Esophagus squamous epithelium (tissue), 4 donors: ENCODE data around the gene S100A1.

Source experiments
- POLR2A ChIP-seq, 4 donors: fragments of 450-650 bp; IDR thresholded peaks; one replicate each; pipeline ENCODE4 v1.6.1; 2017; ENCODE audit warnings: antibody characterized with exemption in 4 of 4, mild to moderate bottlenecking in 4 of 4, moderate library complexity in 3 of 4
- TF ChIP-seq, protein P1 (sequence below), 6 experiments: fragments of 450-650 bp in 4 of 6; fragments of 200-600 bp in 2 of 6; sonication (generic) in 2 of 6; IDR thresholded peaks; one replicate each; pipeline ENCODE4 v1.5.1; 2016 to 2019; ENCODE audit warnings: antibody characterized with exemption in 6 of 6, mild to moderate bottlenecking in 4 of 6, moderate library complexity in 4 of 6

- TF ChIP-seq, protein P1, sequence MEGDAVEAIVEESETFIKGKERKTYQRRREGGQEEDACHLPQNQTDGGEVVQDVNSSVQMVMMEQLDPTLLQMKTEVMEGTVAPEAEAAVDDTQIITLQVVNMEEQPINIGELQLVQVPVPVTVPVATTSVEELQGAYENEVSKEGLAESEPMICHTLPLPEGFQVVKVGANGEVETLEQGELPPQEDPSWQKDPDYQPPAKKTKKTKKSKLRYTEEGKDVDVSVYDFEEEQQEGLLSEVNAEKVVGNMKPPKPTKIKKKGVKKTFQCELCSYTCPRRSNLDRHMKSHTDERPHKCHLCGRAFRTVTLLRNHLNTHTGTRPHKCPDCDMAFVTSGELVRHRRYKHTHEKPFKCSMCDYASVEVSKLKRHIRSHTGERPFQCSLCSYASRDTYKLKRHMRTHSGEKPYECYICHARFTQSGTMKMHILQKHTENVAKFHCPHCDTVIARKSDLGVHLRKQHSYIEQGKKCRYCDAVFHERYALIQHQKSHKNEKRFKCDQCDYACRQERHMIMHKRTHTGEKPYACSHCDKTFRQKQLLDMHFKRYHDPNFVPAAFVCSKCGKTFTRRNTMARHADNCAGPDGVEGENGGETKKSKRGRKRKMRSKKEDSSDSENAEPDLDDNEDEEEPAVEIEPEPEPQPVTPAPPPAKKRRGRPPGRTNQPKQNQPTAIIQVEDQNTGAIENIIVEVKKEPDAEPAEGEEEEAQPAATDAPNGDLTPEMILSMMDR (IDR thresholded peaks at IDR 0.05) = no peak
- TF ChIP-seq POLR2A (IDR thresholded peaks at IDR 0.05) = no peak
These were observed 21.6 kb downstream of the S100A1 start for GRCh38 chr1:153649863-153650235.
